Measurements from ENCODE around the gene HBP1. TPM values are rescaled to one million over a fixed set of nuclear protein-coding genes. Genes with fewer than 3 reads are reported as not detected.

The HBP1 gene
- total and polyA plus RNA-seq, 2 of the 4 experiments (the other 2 are of a cell fraction), result 27.1 to 69.9 TPM

- no peaks in the 10 kb centered on the region for H3K27me3 ChIP-seq (ENCODE audit: control insufficient read depth, insufficient read depth, low read length)
- H4K20me1 ChIP-seq (ENCODE audit: insufficient read depth, low read length), result no peaks in the 10 kb centered on the region
- no peak overlapping the region for H4K5ac ChIP-seq (ENCODE audit: low read depth, low read length)
- H3K79me1 ChIP-seq (ENCODE audit: low read depth in 1 of 2, low read length in 2 of 2), result no peaks in the 10 kb centered on the region
- TF ChIP-seq NFE2L2 (IDR thresholded peaks at IDR 0.05; ENCODE audit: low read depth, low read length), result peak; percentile 74
- TF ChIP-seq MAFK (IDR thresholded peaks at IDR 0.05; ENCODE audit: low read depth, low read length), result no peak
- in situ Hi-C loops (cut with MboI; ENCODE audit: low sequenced_read_pairs), result no loop called here
- H3K27ac ChIP-seq (ENCODE audit: insufficient read depth, low read length), result no peak overlapping the region
- H4K8ac ChIP-seq (ENCODE audit: low read depth in 2 of 2, low read length in 2 of 2), result no peak overlapping the region
- BruUV-seq (replicated peaks), result no TSS peak
- CTCF ChIA-PET, result no interaction called here
- H2BK15ac ChIP-seq (ENCODE audit: low read depth, low read length), result no peak overlapping the region
- H3K4me1 ChIP-seq (ENCODE audit: control insufficient read depth, insufficient read depth, low read length), result no peaks in the 10 kb centered on the region; the same call in none of the 2 replicates
- no peak for ATAC-seq (ENCODE audit: low read depth)
- no peak overlapping the region for H3K9ac ChIP-seq (ENCODE audit: low read depth, low read length)
- no peaks in the 10 kb centered on the region for H3K9me3 ChIP-seq (ENCODE audit: control insufficient read depth, insufficient read depth, low read length)
- no peak overlapping the region for H3K23ac ChIP-seq (ENCODE audit: low read depth, low read length)
- no peak overlapping the region for H3K4me3 ChIP-seq (ENCODE audit: insufficient read depth, low read depth, low read length)
- H2AFZ ChIP-seq (replicated peaks; ENCODE audit: low read length, poor library complexity), result no peak overlapping the region
- dilution Hi-C loops (cut with HindIII; ENCODE audit: low sequenced_read_pairs, unreplicated experiment), result no loop called here
- H2BK5ac ChIP-seq (ENCODE audit: low read depth, low read length, poor library complexity, severe bottlenecking), result no peak overlapping the region
- no peaks in the 10 kb centered on the region for H3K9me1 ChIP-seq (ENCODE audit: insufficient read depth, low read length)
- H3K36me3 ChIP-seq (ENCODE audit: control insufficient read depth, insufficient read depth, low read length), result 0 out of 2 replicates have a peak, but pooled peaks cover 2% of the 10 kb centered on the region
- H3K4me2 ChIP-seq (ENCODE audit: low read depth, low read length), result no peak overlapping the region
- H3K56ac ChIP-seq (ENCODE audit: extremely low read depth, insufficient read depth, low read length), result no peak overlapping the region
- H2AK5ac ChIP-seq (ENCODE audit: low read depth, low read length), result no peak overlapping the region
- no peak overlapping the region for H3K18ac ChIP-seq (ENCODE audit: low read depth, low read length)
- DNase-seq, result no peak
- H4K91ac ChIP-seq (ENCODE audit: insufficient read depth, low read depth, low read length), result no peak overlapping the region
- POLR2A ChIA-PET (ENCODE audit: unreplicated experiment), result no interaction called here
- no peak overlapping the region for H3K4ac ChIP-seq (ENCODE audit: low read depth, low read length)
- no peak overlapping the region for H2BK120ac ChIP-seq (ENCODE audit: low read depth, low read length)
- no CpG with 5 or more reads among the region's 3 CpGs for WGBS, 2 experiments (ENCODE audit: extremely low coverage in 2 of 2, insufficient read length in 1 of 2)
- no peak overlapping the region for H2BK20ac ChIP-seq (ENCODE audit: low read depth, low read length)
- intact Hi-C loops (cut with micrococcal nuclease), result no loop called here
- H3K14ac ChIP-seq (replicated peaks; ENCODE audit: low read depth, low read length), result no peak overlapping the region
- no peak overlapping the region for H2AK9ac ChIP-seq (replicated peaks; ENCODE audit: low read depth, low read length, poor library complexity)
Observed at GRCh38 chr7:107128748-107129147, 40.1 kb upstream of the HBP1 start.

All from IMR-90 (cell line).